GM18508 (cell line): ENCODE data around the gene PRCD.

Experiments used
- ATAC-seq: cut with Tn5 transposase; IDR thresholded peaks from one replicate; pipeline ENCODE4 v1.9.1; 2021; ENCODE audit warnings: moderate number of reproducible peaks; ENCODE audit not compliant: insufficient read depth, unreplicated experiment

Gene PRCD, protein sequence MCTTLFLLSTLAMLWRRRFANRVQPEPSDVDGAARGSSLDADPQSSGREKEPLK

DNA sequence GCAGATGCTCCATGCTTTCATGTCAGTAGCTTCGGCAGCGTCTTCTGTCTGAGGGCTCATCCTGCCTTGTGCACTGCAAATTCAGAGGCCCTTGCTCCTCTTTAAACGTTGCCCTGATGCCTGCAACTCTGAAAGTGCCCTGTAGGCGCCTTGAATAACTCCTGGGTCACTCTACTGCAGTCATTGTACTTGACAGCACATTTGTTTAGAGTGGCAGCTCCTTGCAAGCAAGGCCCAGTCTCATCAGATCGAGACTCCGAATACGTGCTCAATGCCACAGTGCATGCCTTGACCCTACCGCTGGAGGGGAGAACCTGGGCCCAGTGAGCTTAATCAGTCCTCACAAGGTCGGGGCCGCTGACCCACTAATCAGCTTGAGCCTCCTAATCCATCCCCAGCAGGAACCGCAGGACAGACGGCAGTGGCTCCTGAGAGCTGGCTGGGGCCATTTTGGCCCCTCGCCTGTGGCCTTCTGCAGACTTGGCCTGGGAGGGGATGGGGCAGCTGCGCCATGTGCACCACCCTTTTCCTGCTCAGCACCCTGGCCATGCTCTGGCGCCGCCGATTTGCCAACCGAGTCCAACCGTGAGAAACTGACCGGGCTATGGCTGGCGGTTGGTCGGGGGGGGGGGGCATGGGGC lies at the start of gene PRCD:
Gene PRCD, plus strand, starts transcription at position 414 of the 641 bp plus-strand sequence. Its CDS starts 98 bp downstream, at position 512.
- ATAC-seq = no peak

DNA sequence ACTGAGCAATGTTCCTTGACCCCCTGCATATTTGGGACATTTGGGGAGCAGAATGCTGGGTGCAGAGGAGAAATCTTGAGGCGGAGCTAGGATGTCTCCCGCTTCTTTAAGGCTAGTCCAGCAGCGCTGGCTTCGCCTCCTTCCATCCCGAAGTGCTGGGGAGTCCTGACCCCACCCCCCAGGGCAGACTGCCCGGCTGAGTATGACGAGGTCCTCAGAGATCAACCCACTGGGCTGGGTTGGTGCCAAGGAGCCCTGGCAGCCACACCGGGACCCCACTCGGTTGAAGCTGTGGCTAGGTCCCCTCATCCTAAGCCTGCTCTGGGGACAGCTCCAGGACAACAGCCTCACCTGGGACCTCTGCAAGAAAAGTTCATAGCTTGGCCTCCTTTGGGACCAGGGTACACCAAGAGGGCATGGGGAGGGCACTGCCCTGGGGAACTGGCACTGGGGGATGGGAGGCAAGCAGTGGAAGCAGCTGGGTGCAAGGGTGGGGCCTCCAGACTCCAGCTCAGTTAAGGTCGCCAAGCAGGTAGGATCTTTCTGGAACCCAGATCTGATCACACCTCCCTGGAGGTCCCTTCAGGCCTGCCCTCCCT lies 49.6 kb upstream of the PRCD start:
- no peak for ATAC-seq

DNA sequence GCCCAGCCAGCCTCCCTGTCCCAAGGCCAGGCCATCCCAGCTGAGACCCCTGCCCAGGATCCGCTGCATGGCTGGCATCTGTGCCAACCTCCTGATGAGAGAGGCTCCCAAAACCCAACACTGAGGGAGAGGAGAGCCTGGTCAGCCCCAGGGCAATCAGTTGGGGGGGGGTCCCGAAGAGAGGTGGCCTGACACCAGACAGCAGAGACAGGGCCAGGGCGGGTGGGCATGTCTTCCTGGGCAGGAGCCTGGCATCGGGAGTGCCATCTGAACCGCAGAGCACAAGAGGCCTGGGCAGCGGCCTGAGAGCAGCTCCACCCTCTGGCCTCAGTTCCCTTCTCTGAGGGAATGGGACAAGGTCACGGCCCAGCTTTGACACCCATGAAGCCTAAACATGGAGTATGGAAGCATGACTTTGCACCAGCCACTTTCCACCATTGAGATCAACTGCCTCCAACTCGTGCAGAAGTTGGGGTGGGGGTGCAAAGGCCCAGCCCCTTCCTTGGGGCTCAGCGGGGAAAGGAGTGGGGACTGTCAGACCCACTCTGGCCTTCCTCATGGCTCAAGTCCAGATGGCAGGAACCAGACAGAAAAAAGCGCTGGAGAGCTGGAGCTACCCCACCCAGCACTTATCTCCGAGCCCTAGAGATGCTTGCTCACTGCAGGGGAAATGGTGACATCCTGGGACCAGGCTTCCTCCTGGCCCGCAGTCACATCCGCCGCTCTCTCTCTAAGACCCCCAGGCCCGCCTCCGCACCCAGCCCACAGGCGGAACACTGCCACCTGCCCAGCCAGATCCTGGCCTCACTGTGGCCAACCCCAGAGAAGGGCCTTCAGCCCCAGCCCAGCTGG lies 48.3 kb upstream of the PRCD start:
- no peak for ATAC-seq

DNA sequence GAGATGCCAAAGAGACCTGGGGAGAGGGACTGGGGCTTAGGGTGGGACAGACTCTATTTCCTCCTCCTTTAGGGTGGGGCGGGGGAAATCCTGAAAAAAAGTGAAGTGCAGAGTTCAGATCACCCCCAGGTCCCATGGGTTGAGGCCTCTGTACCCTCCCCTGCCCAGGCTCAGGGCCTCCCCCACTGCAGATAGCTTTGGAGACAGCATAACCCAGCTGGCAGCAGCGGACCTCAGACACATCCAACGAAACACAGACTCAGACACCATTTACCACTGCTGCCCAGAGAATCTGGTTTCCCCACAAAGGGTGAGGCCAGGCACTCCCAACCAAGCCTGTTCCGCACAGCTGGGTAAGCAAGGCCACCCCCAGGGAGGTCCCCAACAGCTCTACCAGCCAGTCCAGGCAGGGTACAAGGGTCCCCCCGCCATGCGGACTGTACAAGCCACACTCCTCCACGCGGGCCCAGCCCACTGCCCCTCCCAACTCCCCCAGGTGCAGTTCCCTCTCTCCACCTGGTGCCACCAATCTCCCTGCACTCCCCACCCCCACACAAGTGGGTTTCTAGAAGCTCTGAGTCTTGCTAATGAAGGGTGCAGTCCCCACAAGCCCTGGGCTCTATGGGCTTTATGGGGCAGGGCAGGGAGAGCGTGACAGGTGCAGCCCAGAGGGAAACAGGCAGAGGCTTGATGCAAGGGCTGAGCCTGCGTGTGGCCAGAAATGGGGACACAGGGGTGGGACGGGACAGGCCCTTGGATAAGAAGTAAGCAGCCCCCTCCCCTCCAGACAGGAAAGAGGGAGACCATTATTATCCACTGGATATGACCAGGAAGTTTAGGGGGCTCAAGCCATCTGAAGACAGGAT lies 47.5 kb upstream of the PRCD start:
- ATAC-seq = no peak

DNA sequence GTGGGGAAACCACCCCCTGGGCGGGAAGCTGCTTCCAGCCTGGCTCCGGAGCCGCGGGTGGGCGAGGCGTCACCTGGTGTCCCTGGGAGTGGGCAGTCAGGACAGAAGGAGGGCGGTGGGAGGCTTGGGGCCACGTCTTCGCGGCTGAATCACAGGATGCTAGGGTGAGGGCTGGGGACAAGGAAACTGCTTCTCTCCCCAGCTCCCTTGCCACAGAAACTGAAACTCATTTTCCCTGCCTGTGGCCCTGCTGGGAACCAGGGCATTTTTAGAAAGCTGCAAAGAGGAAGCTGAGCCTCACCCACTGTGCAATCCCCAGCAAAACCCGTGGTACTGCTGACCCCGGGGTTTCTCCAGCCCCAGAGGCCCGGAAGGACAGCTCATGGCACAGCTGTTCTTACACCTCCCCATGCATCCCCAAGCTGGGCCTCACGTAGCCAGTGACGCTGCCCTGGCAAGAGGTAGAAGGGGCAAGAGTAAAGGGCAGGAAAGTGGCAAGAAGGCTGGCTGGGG lies 46.8 kb upstream of the PRCD start:
- ATAC-seq = no peak

DNA sequence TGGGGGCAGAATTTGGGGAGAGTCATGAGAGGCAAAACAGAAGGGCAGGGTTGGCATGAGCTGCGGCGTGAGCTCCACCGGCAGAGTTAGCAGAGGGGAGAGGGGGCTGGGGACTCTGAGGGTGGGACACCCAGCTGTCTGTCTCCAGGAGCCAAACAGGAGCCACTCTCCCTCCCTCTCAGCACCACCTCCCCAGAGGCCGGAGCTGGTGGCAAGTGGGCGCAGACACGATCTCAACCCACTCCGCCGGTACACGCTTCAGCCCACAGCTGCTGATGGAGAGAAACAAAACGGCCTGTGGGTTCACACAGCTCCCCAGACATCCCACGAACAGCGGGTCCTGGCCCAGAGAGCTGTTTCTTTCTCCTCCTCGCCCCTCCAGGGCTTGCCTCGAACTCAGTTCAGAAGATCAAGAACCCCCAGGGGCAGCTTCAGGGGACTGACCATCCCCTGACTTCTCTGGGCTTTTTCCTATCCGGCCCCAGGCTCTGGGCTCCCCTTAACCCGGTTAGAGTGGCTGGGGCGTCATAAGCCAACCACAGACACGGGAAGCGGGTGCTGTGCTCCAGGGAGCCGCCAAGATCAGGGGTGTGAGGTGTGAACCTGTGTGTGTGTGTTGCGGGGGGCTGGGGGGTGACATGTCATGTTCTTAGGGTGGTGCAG lies 46.2 kb upstream of the PRCD start:
- ATAC-seq = no peak

DNA sequence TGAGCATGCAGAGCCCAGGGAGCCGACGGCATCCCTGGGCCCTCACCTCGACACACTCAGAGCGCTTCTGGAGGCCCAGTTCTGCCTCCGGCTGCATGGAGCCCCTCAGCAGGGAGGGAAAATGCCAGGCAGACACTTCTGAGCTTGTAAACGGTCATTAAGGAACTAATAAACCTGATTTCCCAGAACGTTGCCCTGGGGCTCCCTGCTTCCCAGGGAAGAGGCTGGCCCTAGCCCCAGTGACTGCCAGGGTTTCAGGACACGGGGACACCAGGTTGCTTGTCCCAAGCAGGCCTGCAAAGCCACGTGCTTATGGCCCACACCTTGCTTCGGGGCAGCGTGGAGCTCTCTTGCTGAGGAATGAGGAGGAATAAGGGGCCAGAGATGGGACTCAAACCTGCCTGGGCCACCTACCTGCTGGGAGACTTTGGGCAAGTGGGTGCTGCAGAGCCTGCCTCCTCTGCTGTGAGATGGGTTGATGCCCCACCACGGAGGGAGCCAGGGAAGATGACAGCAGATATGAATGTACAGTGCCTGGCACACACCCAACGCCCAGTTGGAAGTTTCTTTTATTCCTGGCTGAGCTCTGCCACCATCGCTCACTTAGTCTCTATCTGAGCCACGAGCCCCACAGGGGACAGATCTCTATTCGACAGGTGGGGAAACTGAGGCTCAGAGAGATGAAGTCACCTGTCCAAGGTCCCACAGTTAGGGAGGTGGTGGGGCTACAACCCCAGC lies 44.0 kb upstream of the PRCD start:
- no peak for ATAC-seq

DNA sequence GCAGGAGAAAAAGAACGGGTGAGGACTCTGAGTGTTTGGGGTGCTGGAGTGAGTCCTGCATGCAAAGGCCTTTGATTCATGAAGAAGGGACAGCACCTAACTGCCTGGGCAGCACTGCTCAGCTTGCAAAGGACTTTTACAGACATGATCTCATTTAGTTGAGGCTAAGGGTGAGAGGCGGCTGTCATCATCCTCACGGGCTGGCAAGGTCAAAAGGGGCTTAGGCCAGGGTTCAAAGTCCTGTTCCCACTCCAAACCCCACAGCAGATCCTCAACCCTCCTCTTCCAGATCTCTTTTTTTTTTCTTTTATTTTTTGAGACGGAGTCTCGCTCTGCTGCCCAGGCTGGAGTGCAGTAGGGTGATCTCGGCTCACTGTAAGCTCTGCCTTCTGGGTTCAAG lies 43.4 kb upstream of the PRCD start:
- ATAC-seq = no peak

DNA sequence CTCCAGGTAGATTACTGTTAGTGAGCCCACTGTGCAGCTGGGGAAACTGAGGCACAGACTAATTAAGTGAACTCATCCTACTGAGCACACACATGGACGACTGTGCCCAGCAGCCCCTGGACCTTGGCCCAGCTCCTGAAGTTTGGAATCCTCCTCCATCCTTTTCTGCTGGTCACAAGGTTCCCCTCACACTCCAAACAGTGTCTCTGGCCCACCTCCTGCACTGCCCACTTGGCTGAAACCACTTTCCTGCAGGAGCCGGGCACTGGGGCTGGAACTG lies 42.2 kb upstream of the PRCD start:
- no peak for ATAC-seq

DNA sequence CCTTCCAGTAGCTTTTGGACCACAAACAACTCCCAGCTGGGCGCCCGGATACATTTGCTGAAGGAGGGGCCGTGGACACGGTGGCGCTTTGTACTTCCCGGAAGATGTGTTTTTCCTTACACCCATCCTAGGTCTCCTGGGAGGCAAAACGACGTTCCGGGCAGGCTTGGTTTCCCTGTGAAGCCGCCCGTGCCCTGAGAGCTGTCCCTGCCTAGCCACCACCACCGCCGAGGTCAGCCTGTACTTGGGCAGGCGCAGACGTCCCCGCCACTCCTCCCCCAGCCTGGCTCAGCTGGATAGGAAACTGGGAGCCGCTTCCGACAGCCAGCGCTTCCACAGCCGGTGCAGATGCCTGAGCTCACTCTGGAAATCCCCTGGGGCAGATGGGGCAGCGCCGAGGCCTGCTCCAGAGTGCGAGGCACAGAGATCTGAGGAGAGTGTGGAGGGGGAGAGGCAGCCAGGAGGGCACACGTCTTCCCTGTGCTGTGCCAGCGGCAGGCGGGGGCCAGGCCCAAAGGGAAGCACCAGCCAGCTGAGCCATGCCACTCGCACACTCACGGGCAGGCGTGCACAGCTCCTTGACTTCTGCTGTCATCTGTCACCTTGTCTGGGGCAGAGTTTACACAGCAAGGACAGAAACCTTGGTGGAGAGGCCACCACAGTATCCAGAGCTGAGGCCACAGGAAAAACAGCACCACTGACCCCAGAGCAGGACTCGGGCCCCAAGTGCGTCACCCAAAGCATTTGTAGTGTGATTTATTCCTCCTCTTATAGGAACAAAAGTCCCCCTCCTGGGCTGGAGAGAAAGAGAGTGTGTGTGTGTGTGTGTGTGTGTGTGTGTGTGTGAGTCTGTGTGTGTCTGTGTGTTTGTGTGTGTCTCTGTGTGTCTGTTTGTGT lies 41.6 kb upstream of the PRCD start:
- ATAC-seq = no peak

DNA sequence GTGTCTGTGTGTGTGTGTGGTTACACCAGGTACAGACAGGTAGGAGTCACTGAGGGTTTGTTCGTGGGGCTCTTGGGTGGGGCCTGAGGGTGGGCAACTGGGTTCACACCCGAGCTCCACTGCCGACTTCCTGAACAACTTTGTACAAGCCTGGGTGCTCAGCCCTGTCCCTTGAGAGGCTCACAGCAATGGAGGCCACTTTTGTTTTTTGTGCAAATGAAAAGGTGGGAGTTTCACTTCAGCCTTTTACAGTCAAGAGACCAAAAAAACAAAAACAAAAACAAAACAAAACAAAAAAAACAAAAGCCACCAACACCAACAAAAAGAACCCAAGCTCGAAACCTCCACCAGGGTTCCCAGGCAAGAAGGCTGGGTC lies 41.0 kb upstream of the PRCD start:
- no peak for ATAC-seq

DNA sequence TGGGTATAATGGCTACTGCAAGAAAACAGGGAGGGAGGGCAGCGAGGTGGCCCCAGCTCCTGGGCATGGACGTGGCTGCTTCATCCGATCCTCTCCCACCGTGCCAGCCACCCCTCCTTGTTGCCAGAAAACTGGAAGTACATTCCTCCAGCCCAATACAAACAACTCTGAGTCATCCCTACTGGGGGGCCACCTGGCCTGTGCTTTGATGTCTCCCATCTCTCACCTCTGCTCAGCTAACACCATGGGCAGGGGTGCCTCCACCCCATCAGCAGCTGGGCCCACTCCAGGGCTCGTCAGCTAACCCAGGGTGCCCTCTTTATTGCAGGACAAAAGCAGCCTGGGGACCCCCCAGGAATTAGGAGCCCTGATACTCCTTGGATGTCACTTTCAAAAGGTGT lies 40.6 kb upstream of the PRCD start:
- no peak for ATAC-seq

DNA sequence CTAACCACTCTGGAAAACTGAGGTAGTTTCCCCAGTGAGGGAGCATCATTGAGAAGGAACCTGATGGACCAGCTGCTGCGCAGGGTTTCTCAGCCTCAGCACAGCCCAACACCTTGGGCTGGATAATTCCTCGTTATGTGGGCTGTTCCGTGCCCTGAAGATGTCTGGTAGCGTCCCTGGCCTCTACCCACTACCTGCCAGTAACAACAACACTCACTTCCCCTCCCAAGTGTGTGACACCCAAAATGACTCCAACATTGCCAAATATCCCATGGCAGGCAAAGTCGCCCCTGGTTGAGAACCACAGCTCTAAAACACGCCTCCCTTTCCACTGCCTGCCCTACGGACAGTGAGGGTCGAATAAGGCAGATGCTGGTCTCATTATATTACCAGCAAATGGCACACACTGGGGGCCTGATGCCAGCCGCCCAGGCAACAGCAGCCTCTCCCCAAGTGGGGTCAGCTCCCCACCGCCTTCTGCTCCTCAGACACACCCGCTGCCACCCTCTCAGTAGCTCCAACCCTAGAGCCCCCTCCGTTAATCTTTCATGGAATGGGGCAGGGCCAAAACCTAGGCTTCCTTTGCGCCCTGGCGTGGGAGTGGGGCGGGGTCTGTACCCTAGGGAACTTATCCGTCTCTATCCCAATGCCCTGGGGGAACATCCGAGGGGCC lies 39.6 kb upstream of the PRCD start:
- ATAC-seq = no peak

DNA sequence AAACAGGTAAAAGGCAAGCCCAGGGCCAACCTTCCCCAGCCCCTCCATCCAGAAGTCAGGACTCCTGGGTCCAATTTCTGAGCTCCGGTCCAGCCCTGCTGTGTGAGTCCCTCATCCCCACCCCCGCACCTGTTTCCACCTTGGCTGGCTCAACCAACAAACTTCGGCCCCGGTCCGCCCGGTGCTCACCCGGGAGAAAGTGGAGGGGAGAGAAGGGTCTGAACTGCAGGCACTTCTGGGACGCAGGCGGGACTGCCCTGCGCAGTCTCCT lies 39.2 kb upstream of the PRCD start:
- ATAC-seq = no peak

DNA sequence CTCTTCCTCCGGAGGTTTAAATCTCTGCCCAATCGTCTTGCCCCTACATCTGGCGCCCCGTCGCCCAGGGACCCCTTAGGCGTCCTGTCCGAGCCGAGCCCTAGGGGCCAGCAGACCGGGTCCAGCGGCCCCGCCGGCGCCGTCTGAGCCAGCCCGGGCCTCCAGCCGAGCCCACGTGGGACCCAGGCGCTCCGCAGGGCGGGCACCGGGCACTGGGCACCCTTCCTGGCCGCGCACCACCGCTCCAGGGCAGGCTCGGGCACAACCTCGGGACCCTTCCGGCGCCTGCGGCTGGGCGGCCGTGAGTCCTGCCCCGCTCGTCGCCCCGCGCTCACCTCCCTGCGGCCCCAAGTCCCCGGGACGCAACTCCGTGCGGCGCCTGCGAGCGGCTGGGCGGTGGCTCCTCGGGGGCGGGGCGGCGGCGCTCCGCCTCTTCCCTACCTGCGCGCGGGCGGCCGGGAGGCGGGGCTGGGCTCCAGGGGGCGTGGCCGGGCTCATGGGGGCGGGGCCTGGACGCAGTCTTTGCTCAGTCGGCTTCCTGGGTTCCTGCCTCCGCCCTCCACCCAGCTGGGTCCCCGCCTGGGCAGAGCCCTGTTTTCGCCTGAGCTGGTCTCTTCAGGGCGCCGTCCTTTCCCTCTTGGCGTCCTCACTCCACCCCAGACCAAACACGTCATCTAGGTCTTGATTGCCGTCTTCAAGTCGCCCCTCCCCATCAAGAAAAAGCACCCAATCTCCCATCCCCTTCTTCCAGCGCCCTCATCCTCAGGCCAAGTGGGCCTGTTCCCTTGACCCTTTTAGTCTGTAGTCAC lies 38.6 kb upstream of the PRCD start, which contains the start of gene RHBDF2:
Gene RHBDF2, minus strand, starts transcription at position 406 of the 809 bp plus-strand sequence. CDS start 19,899 bp downstream, outside the sequence.
- no peak for ATAC-seq

DNA sequence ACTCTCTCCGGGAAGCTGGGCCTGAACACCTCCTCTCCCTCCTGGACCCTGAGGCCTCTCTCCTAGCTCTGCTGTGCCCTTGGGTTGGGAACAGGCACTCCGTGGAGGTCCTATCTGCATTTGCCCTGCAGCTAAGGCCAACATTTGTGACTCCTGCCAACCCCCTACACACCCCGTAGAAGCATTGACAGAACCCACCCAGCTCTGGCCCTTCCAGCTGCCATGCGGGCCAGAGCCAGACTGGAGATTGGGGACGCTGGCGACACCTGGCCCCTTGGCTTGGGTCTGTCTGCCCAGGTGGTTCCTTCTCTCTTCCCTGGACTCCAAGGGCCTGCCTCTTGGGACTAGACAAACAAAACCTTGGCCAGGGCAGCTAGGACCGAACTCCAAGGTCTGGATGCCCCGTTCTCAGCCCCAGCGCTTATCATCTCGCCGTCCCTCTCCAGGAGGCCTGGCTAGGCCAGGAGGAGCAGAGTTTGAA lies 38.0 kb upstream of the PRCD start:
- ATAC-seq = no peak
